GM23338 (cell line): ENCODE results near the gene GPR176.

Source experiments
- CTCF ChIP-seq, 2 experiments: fragments of 200-600 bp in 1 of 2; sonication (generic) in 1 of 2; conservative IDR thresholded peaks; 2 replicates each; pipeline versions ENCODE4 v1.5.1 to v1.6.1; 2016 to 2017; ENCODE audit warnings: antibody characterized with exemption in 2 of 2, low read depth in 2 of 2, mild to moderate bottlenecking in 2 of 2, moderate library complexity in 1 of 2
- ETS1 ChIP-seq: IDR thresholded peaks from 2 replicates; pipeline ENCODE4 v1.6.1; 2016; ENCODE audit warnings: antibody characterized with exemption
- EZH2 ChIP-seq: fragments of 200-600 bp; sonication (generic); IDR thresholded peaks from one replicate; pipeline ENCODE4 v1.8.0; 2017; ENCODE audit warnings: antibody characterized with exemption, mild to moderate bottlenecking, low read depth; ENCODE audit not compliant: unreplicated experiment
- EZH2phosphoT487 ChIP-seq: fragments of 200-600 bp; sonication (generic); IDR thresholded peaks from one replicate; pipeline ENCODE4 v1.8.1; 2018; ENCODE audit warnings: antibody characterized with exemption; ENCODE audit not compliant: unreplicated experiment
- POLR2AphosphoS5 ChIP-seq: IDR thresholded peaks from 2 replicates; pipeline ENCODE4 v1.6.1; 2016; ENCODE audit warnings: antibody characterized with exemption, low read depth

GRCh38 chr15:39886418-39886817 lies 33.6 kb downstream of the GPR176 start:
- TF ChIP-seq ETS1 (0 out of 2 replicates have a peak, but pooled peaks have one; percentile 16), CTCF (conservative IDR thresholded peaks at IDR 0.05; ENCODE audit: low read depth in 2 of 2) (no peak), EZH2 (no peak), POLR2AphosphoS5 (no peak), EZH2phosphoT487 (no peak)
